ENCODE results near the gene FOXS1.

FOXS1 gene

DNA sequence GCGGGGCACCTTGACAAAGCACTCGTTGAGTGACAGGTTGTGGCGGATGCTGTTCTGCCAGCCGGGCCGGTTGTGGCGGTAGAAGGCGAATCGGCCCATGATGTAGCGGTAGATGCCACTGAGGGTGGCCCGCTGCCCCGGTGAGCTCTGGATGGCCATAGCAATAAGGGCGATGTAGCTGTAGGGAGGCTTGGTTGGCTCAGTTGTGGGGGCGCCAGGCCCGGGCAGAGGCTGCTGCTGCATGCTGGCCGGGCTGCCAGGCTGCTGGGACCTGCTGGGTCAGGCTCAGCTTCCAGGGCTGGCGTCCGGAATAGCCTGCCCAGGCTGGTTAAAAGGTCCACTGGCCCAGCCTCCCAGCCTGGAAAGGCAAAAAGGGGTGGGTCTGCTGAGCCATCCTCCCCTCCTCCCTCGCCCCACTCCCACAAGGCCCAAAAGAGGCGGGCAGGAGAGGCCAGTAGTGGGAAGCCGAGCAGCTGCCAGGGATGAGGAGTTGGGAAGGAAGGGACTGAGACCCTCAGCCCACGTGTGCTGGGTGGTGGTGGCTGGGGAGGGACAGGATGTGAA, at the start of gene FOXS1:
Gene FOXS1, minus strand, starts transcription at position 305 of the 564 bp plus-strand sequence. Its CDS starts 62 bp downstream, at position 243.
- no peak for DNase-seq

DNA sequence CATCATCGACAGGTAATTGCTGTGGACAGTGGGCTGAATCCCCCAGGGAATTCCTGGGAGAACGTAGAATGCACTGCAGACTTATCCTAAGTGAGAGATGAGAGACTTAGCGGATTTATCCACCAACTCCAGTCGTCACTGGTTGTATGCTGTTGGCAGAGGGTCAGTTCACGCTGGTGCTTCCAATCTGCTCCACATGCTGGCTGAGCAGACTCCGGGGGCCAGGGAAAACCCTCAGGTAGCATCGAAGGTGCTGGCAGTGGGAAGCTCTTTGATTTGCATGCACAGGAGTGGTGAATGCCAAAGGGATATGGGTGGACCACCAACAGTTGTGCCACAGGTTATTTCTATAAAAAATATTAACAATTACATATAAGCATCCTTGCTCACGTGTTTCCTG, 45.2 kb upstream of the FOXS1 start:
- no peak for DNase-seq

DNA sequence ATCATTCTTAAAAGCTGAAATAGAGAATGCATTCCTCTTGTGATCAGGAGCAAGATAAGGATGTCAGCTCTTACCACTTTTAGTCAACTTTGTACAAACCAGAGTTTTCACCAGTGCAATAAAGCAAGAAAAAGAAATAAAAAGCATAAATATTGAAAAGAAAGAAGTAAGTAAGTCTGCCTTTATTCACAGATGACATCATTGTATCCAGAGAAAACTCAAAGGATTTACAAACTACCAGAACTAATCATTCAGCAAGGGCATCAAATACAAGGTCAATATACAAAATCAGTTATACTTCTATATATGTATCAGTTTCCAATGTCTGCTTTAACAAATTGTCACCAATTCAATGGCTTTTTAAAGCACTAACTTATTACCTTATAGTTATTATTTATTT, 38.4 kb upstream of the FOXS1 start:
- DNase-seq, result no peak

DNA sequence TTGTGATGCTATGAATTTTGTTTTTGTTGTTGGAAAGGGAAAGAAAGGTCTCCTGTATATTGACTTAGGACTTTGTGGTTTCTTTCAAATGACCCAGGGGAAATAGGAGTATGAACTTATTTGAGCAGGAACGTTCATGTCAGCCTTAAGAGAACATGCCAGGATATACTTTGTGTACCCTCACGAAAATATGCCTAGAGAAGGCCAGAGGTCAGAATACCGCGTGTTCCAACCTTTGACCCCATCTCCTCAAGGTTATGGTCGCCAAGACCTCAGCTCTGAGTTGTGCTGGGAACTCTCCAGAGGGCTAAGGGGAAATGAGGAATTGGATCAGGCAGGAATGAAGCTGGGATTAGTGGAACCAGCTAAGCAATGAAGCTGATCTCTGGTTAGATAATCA, 36.5 kb upstream of the FOXS1 start:
- no peak for DNase-seq

DNA sequence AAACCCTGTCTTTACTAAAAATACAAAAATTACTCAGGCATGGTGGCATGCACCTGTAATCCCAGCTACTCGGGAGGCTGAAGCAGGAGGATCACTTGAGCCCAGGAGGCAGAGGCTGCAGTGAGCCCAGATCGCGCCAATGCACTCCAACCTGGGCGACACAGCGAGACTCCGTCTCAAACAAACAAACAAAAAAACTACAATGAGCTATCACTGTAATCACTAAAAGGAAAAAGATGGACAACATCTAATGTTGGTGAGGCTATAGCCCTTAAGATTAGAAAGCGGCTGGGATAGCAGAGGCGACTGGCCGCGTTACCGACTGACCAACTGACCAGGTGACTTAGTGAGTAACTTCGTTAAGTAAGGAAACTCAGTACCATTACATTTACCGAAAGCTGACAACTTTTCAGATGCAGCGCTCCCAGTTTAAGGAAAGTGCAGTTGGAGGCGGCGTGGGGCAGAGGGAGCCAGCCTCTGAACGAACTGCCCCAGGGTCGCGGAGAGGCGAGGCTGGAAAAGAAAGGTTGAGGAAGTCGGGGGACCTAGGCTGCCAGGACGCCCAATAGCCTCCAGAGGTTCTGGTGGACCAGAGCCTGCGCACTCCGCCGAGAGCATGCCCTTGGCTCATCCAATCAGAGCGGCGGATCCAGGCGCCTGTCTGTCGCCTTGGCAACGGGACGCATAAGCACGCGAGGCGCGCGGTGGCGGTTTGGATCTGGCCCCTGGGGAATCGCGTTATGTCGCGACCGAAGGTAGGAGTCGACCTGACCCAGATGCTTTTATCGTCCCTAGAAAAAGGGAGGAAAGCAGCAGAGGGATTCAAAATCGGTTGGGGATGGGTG, 34.0 kb upstream of the FOXS1 start:
- DNase-seq, result peak; percentile 91

DNA sequence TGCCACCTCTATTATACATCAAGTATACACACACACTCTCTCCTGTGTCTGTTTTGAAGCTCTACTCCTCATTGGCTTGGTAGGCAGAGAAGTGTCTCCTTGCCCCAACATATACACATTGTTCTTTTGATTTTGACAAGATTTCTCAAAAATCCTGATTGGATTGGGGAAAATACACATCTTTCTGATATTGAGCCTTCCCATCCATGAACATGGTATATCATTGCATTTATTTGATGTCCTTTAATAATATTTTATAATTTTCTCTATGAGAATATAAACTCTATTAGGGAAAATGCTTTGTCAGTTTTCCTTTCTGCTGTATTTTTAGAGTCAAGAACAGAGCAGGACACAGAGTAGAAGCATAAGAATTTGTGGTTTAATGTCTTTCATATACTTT, 32.3 kb upstream of the FOXS1 start:
- DNase-seq, result no peak

DNA sequence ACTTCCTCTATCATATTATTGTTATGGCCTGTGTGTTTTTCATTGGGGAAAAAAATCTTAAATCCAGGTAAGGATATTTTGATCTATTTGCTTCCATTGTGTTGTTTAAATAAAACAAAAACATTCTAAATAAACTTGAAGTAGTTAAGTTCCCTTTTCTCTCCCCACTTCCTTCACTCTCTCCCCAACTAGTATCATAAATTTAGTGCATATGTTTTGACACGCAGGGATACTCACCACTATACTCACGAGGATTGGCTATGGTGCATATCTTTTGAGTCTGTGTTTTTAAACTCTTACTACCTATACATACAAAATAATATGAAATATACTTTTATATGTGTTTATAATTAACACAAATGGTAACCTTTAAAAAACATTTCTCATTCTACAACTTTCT, 30.3 kb upstream of the FOXS1 start:
- DNase-seq, result no peak

DNA sequence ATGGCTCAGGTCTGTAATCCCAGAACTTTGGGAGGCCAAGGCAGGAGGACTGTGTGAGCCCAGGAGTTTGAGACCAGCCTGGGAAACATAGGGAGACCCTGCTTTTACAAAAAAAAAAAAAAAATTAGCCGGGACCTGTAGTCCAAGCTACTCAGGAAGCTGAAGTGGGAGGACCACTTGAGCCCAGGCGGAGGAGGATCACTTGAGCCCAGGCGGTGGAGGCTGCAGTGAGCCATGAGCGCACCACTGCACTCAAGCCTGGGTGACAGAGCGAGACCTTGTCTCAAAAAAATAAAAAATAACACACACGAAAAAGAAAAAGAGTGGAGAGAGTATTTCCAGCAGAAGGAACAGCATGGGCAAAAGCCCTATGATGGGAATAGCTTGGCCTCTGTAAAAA, 27.0 kb upstream of the FOXS1 start:
- DNase-seq, result no peak

DNA sequence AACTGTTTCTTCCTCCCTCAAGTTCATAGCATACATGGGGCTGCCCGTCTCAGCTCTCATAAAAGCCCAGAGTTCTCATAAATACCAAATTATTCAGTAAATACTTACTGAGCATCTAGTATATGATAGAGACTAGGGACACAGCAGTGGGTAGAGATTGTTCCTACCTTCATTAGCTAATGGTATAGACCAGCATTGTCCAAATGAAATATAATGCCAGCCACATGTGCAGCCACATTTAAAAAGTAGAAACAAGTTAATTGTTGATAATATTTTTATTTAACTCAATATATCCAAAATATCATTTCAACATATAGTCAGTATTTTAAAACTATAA, 26.2 kb upstream of the FOXS1 start:
- no peak for DNase-seq

DNA sequence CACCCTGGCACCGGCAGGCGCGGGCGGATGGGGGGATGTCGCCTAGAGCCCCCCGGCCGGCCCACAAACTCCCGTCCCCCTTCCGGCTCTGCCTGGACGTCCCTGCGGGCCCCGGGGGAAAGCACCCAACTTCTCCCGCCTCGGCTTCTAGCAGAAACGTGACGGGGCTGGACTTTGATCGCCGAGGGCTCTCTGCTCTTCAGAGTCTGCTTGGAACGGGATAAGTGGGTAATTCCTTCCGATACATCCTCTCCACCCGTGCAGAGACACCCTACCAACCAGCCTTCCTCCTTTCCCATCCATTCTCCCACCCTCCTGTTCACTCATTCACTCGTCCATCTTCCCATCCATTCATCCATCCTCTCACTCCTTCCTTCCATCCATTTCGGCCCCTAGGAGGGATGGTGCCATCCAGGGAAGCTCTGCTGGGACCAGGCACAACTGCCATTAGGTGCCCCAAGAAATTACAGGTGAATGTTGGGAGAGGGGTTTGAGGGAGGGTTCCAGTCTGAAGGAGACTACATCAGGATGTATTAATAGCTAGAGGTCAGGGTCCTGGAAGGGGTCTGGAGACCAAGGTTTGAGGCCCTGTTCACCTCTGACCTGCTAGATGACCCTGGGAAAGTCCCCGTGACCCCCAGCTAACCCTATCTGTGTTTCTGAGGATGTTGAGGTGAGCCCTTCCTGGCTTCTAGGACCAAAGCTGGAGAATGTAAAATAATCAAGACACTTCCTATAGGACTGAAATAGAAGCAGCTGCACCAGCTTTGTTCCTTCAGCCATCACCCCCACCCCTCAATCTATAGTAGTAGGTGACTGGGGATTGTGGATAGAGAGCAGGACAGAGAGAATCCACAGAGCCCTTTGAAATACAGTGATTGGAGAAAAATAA, 25.6 kb upstream of the FOXS1 start:
- no peak for DNase-seq

DNA sequence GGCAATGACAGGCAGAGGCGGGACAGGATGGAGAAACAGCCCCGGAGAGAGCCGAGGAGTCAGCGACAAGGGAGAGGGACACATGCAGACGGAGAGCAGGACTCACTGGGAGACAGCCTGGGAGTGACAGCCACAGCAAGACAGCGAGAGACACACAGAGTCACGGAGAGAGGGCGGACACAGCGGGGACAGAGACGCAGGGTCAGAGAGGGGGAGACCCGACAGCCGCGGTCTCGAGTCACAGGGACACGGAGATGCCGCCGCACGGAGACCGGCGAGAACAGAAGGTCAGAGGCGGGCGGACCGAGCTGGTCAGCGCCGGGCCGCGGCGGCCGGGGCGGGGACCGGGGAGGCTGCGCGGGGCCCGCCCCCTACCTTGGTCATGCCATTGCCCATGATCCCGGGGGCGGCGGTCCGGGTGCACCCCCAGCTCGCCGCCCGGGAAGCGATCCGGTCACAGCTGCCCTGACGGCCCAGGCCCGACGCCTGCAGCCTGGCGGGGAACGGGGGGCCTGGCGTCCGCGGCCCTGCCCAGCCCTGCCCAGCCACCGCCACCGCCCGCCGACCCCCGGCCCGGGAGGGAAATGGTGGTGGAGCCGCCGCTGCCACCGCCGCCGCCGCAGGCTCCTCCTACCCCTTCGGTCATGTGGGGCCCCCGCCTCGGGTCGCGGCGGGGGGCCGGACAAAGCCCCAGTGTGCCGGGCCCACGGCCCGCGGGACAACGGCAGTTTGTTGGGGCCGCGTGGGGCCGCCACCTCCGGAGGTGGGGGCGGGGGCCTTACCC, 24.7 kb upstream of the FOXS1 start, which contains the start of the genes DUSP15 and TTLL9:
Gene DUSP15, minus strand, starts transcription at position 586 of the 784 bp plus-strand sequence. Its CDS starts 190 bp downstream, at position 396.
Gene TTLL9, plus strand, starts transcription at position 693 of the 784 bp plus-strand sequence. CDS start 493 bp downstream, outside the sequence.
- DNase-seq, result no peak

DNA sequence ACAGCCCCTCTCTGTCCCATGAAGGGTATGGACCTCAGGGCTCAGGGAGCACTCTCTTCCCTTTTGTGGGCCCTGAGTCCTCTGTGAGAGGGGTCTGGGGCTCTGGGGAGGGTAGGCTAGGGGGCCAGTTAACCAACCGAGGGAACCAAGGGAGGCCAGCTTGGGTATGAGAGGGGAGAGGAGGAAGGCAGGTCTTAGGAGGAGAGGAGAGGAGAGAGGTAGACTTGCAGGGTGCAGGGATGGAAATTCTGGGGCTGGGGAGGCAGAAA, 24.2 kb upstream of the FOXS1 start:
- DNase-seq, result no peak

DNA sequence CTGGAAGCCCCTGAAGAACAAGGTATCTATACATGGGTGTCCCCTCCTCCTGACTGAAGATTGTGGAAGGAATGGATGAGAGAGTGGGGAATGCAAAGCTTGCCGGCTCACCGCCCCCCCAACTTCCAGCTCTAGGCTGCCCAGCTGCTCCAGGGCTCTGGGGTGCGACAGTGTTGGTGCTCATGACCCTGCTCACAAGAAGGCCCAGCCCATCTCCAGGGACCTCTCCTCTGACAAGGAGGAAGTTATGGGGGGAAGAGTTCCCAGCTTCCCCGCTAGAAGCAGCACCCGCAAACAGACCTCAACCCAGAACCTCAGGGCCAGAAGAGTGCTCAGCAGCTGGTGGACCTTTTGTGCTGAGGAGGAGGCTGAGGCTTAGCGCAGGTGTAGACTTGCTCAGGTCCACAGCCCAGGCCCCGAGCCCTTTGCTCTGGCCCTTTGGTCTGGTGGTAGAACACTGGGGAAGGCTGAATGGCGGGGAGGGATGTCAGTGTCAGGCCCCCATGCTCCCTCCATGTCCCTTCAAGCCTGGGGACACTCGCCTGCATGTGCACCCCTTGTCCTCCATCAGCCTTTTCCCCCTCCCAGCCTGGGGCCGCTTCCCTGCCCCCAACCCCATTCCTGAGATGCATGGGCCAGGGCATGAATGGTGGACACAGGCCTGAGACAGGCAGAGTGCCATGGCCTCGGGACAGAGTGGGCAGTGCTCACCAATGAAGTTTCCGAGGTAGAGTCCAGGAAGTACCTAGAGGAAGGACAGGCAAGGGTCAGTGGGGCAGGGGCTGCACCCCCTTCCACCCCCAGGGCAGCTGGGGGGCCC, 23.7 kb upstream of the FOXS1 start:
- DNase-seq, result no peak

DNA sequence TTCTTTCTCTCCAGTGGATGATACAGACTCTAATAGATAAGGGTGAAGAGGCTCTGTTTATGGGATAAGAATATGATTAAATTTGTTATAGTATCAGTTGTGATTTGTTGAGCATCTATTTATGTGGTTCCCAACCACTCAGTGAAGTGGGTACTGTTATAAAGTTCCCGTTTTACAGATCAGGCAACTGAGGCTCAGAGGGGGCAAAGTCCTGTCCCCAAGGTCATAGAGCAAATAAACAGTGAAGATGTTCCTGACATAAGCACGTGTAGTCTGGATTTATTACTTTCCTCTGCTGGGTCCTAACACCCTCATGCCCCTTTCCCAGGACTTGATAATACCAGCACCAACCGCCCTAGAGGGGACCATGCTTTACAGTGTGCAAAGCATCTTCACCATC, 20.8 kb upstream of the FOXS1 start:
- no peak for DNase-seq

DNA sequence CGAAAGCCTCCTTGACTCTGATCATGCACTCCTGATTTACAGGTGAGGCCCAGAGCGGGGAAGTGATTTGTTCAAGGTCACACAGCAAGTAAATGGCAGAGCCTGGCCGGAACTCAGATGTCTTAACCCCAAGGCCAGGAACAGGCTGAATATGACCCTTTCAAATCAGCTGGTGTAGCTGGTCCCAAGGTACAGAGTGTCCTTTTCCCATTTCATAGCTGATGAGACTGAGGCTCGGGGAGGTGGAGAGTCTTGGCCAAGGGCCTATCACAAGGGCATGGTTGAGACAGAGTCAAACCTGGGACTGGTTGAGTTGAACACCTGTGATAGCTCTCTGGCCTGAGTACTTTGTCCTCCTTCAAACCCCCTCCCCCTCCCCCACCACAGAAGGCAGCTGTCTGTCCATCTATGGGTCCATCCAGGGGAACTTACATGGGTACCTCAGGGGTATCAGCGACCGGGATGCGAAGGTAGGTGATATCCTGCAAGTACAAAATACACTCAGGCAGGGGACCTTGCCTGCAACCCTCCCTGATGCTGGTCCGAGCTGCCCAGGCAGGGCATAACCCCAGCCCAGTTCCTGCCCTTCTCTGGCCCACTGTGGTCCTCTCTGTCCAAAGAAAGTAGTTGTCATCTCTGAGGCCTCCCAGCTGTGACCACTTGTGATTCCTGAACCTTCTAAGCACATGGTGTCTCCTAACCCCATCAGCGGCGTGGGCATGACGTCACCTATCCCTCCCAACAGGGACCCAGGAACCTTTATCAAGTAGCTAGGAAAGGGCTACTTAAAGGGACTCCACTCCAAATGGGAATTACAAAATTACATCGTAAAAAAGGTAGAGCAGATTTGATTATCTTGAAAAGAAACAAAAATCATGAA, 19.4 kb upstream of the FOXS1 start:
- no peak for DNase-seq

DNA sequence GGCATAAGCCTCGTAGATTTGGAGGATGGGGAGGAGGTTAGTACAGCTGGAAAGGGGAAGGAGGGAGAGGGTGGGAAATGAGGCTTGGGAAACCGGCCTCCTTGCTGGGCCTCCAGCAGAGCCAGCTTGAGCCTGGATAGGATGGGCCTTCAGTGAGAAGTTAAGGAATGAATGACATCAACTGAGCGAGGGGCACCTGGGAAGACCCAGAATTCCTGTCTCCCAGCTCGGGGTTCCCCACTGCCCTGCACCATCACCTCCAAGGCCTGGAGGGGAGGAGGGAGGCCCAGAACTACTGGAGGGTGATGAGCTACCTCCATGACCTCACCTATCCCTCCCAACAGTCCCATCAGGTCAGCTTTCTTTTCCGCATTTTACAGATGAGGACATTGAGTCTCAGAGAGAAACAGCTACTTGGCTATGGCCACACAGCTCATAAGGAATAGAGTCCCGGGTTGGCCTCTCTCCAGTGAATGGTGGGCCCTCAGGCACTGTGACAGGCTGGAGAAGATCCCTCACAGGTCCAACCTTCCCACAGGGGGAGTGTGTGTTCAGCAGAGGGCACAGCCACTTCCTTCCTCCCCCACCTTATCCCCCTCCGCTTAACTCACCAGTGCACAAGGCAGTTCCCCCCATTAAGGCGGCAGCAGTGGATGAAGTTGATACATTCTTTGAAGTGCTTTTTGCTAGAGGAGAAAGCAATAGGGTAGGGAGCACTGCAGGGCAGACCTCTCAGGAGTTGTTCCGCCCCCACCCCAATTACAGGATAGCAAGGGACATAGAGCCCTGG, 18.1 kb upstream of the FOXS1 start:
- DNase-seq, result no peak

DNA sequence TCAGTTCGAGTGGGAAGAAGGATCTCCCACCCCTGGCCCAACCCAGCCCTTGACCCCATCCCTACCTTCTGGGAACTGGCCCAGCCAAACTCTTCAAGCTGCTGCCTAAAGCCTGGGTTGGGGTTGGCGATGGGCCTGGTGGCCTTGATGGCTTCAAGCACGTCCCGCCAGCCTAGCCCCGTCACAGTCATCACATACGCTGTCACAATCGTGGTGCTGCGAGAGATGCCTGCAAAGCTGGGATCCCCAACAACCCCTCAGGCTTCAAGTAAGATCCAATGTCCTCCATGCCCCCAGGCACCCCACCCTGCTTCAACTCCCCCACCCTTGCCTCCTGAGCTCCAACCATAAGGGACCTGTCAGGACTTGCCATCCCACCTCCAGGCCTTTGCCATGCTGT, 17.1 kb upstream of the FOXS1 start:
- DNase-seq, result no peak

DNA sequence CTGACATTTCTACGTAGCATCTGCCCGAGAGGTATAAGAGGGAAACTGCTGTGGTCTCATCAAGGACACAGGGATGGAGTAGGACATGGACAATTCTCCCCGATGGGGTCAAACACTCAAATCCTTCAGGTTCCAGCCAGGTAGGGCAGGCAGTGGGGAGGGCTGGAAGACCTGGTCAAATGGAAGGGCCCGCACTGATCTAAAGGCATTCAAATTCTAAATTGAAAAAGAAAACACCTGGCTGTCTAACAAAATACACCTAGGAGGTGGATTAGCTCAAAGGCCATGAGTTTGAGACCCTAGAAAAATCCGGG, 16.7 kb upstream of the FOXS1 start:
- DNase-seq, result no peak

DNA sequence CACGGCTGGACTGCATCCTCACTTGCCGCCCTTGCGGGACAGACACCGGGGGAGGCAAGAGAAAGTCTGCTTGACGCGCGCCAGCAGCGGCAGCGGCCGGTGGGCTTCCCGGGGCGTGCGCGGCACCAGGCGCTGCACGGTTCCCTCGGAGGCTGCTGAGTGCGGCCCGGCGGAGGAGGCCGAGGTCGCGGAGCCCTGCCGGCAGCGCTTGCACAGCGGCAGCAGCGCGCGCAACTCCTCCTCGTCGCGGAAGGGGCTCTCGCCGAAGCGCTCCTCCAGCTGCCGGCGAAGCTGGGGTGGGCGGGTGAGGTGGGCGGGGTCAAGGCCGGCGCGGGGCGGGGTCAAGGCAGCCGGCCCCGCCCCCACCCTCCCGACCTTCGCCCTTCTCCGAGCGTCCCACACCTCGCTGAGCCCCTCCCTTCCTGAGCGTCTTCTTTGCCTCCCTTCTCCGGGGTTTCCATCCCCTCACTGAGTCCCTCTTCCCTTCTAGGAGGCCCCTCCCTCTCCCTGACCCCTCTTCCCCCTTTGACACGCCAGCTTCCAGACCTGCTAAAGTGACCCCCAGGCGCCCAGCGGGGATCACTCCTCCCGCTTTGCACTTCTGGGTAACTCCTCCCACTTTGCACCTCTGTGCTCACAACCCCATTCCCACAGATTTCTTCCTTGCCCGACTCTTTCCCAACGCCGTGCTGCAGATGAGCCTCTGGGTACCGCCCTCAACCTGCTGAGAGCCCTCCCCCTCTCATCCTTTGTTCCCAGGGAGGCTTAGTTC, 16.2 kb upstream of the FOXS1 start:
- peak; percentile 76 for DNase-seq

DNA sequence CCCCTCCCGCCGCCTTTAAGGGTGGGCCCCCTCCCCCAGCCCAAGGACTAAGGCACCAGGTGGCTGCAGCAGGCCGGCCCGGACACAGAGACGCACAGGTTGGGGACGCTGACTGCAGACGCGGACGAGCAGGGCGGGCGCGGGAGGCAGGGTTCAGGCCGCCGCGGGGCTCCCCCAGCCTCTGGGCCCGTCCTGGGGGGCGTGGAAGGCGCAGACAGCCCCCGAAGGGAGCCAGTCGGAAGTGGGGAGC, 15.7 kb upstream of the FOXS1 start:
- no peak for DNase-seq
